Measurements from ENCODE around the gene LDB2. TPM values are rescaled to one million over a fixed set of nuclear protein-coding genes. Genes with fewer than 3 reads are reported as not detected.
A peak's percentile ranks its signal among the peaks of the same experiment; 100 is the strongest.

The LDB2 gene
- total and polyA plus RNA-seq, 3 donors from 2014 or later: 14.6 to 17.8 (median 15.7) TPM

DNA sequence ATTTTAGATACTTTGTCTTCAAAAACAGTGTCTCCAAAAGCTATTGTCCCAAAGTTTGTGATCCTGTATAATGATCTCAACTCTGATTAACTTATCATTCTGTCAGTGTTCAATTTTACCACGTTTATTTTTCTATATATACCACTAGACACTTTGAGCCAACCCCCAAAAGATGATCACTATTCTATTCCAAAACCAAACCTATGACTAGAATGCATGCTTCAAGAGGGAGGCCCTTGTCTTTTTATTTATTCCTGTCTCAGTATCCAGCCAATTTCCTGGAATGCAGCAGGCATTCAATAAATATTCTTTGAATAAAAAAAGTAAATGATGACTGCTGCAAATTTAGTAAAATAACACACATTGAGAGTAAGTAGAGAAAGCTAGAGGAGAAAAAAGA lies 275.6 kb downstream of the LDB2 start:
- 29 to 36% methylated on average over 1 of the region's 1 CpG for WGBS, 2 donors
- H3K27ac ChIP-seq: no peak overlapping the region

GRCh38 chr4:16617435-16617834 lies 281.0 kb downstream of the LDB2 start:
- H3K36me3 ChIP-seq (ENCODE audit: low read depth, missing control alignments): no peaks in the 10 kb centered on the region
- WGBS, 2 donors: 51 to 55% methylated on average over 5 of the region's 5 CpGs
- no peaks in the 10 kb centered on the region for H3K27me3 ChIP-seq
- no peak overlapping the region for H3K27ac ChIP-seq
- H3K4me1 ChIP-seq: peaks cover 3% of the 10 kb centered on the region
- TF ChIP-seq CTCF (IDR thresholded peaks at IDR 0.05) (no peak), POLR2A (IDR thresholded peaks at IDR 0.05) (no peak)
- no peak overlapping the region for H3K4me3 ChIP-seq
- intact Hi-C loops (cut with DNase I; ENCODE audit: low total_unique reads): no loop called here
- DNase-seq: no peak
- no peaks in the 10 kb centered on the region for H3K9me3 ChIP-seq

More for the DNA sequence above, 275.6 kb downstream of the LDB2 start:
- intact Hi-C loops (cut with DNase I; ENCODE audit: low total_unique reads): no loop called here
- no peak for TF ChIP-seq CTCF (IDR thresholded peaks at IDR 0.05)
- no peak for TF ChIP-seq POLR2A (IDR thresholded peaks at IDR 0.05)
- Histone ChIP-seq H3K36me3 (ENCODE audit: low read depth, missing control alignments) (no peaks in the 10 kb centered on the region), H3K27me3 (no peaks in the 10 kb centered on the region), H3K4me3 (no peak overlapping the region), H3K4me1 (no peaks in the 10 kb centered on the region), H3K9me3 (no peaks in the 10 kb centered on the region)
- DNase-seq: no peak

- H3K4me3 ChIP-seq: no peak overlapping the region
- H3K9me3 ChIP-seq: no peaks in the 10 kb centered on the region
- TF ChIP-seq POLR2A (IDR thresholded peaks at IDR 0.05): no peak
- TF ChIP-seq CTCF (IDR thresholded peaks at IDR 0.05): no peak
- H3K27me3 ChIP-seq: no peaks in the 10 kb centered on the region
- H3K4me1 ChIP-seq: peaks cover 3% of the 10 kb centered on the region
- 39 to 51% methylated on average over 6 of the region's 6 CpGs for WGBS, 2 donors
- no peak overlapping the region for H3K27ac ChIP-seq
- intact Hi-C loops (cut with DNase I; ENCODE audit: low total_unique reads): no loop called here
- no peak for DNase-seq
- H3K36me3 ChIP-seq (ENCODE audit: low read depth, missing control alignments): no peaks in the 10 kb centered on the region
These were observed 281.4 kb downstream of the LDB2 start for GRCh38 chr4:16617011-16617410.

DNA sequence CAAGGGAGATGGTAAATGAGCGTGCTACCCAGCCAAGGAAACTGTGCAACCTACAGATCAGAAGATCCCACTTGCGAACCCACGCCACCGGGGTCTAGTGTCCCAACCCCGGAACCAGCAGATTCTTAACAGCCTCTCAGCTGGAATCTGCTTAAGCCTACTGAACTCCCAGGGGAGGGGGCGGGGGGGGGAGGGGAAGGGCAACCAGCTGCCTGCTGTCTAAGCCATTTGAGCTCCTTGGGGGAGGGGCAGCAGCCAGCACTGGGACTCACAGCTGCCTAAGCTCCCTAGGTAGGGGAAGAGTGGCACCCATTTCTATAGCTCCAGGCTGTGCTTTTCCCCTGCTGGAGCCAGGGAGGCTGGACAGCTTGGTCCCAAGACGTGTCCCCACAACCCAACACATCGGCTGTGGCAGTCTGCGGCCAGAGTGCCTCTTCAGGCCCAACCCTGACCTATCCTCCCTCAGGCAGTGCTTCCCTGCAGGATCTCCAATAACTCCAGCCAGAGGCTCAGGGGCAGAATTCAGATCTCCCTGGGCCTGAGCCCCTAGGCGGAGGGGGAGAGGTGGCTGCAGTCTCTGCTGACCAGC lies 289.2 kb downstream of the LDB2 start:
- no peaks in the 10 kb centered on the region for H3K36me3 ChIP-seq (ENCODE audit: low read depth, missing control alignments)
- 74 to 85% methylated on average over 5 to 10 of the region's 10 CpGs for WGBS, 2 donors
- intact Hi-C loops (cut with DNase I; ENCODE audit: low total_unique reads): no loop called here
- peak overlapping the region in 1 of 2 donors; percentile 15 for H3K4me3 ChIP-seq
- DNase-seq: no peak
- TF ChIP-seq POLR2A (IDR thresholded peaks at IDR 0.05) (no peak), CTCF (IDR thresholded peaks at IDR 0.05) (no peak)
- H3K4me1 ChIP-seq: peaks cover 19% of the 10 kb centered on the region
- no peaks in the 10 kb centered on the region for H3K27me3 ChIP-seq
- H3K9me3 ChIP-seq: no peaks in the 10 kb centered on the region
- no peak overlapping the region for H3K27ac ChIP-seq

DNA sequence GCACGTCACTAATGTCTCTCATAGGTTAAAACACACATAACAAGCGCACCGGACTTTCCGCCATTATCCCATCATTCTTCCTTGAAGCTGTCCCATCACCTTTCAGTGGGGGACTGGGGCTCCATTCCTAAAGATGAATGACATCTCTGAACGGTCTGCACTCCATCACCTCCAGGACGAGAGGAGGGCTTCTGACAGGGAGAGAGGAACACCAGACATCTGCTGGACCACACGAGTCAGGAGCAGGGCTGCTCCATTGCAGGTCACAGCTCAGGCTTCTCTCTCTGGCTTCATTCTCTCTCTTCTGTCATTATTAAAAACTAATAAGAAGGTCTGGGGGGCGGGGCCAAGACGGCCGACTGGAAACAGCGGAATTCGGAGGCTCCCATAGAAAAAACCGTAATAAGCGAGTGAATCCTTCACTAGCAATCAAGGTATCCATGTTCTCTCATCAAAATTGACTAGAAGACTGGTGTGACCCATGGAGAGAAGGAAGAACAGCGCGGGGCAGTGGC lies 289.8 kb downstream of the LDB2 start:
- Histone ChIP-seq H3K27me3 (no peaks in the 10 kb centered on the region), H3K4me3 (peak overlapping the region in 1 of 2 donors; percentile 15), H3K9me3 (no peaks in the 10 kb centered on the region), H3K4me1 (peaks cover 19% of the 10 kb centered on the region), H3K36me3 (ENCODE audit: low read depth, missing control alignments) (no peaks in the 10 kb centered on the region), H3K27ac (no peak overlapping the region)
- intact Hi-C loops (cut with DNase I; ENCODE audit: low total_unique reads): no loop called here
- no peak for DNase-seq
- WGBS, 2 donors: 53 to 57% methylated on average over 16 of the region's 16 CpGs
- no peak for TF ChIP-seq POLR2A (IDR thresholded peaks at IDR 0.05)
- no peak for TF ChIP-seq CTCF (IDR thresholded peaks at IDR 0.05)
